Stimulated activated CD8-positive, alpha-beta memory T cell treated with anti-CD3 and anti-CD28 coated beads, Interleukin-2, amount 100 ng/mL, for 48 hours (primary cell): ENCODE results near the gene CNGB1.
A peak's percentile ranks its signal among the peaks of the same experiment; 100 is the strongest.
"Not testable (repeated sequence)": the region's sequence is repeated elsewhere in the genome, so short reads cannot be mapped to it uniquely, and the experiment has no call there.

Experiments used
- DNase-seq, 2 donors: peaks; one replicate each; pipeline ENCODE4 v3.0.0-alpha.2; 2020; ENCODE audit warnings: low read depth in 2 of 2

Gene CNGB1

DNA sequence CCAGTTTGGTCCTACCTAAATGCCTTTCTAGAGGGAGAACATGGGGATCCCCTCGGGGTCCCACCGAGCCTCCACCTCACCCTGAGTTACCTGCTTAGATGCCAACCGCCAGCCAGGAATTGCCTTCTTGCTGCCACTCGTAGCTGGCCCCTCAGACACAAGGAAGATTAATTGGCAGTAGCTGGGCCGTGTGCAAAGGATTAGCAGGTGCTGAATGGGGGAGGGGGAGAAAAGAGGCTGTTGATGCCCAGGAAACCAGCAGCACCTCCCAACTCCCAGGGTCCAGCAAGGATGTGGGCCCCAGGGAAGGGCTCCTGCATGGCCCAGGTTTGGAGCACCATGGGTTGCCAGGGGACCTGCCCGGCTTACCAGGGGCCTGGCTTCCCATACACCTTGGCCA lies at the start of gene CNGB1:
Gene CNGB1 (minus strand): TSS at position 159 of the 400 bp plus-strand sequence. CDS start 3,842 bp downstream, outside the sequence.
- DNase-seq: no peak

- no peak for DNase-seq
These were observed 49.1 kb upstream of the CNGB1 start for GRCh38 chr16:58019866-58020538.

DNA sequence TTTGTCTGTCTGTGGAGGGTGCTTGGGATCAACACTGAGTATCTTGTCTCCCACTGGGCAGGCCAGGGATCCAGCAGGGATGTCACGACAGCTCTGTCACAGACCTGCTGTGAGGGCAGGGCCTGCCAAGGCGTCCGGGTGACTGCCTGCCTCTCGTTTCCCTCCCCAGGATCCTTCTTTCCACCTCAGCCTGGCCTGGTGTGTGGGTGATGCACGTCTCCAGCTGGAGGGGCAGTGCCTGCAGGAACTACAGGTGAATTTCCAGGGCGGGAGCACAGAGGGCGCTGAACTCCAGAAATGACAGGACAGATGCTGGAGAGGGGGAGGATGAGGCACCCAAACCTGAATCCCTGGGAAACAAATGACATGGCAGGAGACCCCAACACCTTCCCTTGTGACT lies 47.9 kb upstream of the CNGB1 start:
- no peak for DNase-seq

DNA sequence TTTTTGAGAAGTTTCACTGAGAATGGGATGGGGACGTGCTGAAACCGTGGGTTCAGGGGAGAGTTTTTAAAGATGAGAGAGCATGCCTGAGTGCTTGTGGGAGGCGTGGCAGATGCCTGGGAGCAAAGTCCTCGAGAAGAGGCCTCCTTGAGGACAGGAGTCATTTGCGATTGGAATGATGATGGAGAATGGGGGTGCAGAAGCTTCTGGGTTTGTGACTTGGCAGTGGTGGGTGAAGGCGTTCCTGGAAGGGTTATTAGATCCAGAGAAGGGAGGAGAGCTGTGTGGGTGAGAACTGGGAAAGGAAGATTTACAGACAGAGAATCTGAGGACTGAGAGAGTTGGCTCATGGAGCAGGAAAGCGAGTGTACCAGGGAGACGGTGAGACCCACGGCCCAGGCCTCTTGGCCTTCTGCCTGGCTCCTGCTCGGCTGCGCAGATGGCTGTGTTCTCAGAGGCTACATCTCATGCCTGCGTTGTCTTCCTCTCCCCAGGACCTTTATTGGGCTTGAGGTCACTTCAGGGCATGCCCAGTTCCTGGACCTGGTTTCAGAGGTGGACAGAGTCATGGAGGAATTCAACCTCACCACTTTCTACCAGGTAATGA lies 46.0 kb upstream of the CNGB1 start:
- no peak for DNase-seq

DNA sequence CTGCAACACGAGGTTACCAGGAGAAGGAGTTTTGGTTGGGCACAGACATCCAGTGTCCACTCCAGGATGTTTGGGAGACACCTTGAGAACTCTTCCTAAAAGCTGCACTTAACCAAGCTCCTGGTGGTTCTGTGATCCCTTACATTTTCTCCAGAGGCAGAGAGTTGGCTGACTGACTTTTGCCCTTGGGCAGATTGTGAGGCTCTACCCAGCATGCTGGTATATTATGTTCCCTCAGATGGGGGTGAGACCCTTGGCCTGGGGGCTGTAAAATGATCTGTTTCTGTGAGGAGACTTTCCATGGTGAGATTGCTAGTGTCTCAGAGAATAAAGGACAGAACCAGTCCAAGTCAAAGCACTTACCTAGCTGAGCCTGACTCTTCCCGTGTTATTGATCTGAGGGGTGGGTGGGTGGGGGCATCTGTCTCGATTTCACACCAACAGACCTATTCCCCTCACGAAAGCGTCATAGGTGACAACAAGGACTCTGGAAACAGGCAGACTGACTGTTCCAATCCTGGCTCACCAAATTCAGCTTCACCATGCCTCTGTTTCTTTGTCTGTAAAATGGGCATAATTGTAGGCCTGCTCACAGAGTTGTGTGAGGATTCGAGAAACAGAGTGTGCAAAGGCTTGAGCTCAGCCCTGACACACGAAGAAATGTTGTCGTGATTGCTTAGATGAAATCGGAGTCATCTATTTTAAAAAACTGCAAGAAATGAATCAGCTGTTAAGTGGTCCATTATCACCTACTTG lies 42.5 kb upstream of the CNGB1 start:
- no peak for DNase-seq

DNA sequence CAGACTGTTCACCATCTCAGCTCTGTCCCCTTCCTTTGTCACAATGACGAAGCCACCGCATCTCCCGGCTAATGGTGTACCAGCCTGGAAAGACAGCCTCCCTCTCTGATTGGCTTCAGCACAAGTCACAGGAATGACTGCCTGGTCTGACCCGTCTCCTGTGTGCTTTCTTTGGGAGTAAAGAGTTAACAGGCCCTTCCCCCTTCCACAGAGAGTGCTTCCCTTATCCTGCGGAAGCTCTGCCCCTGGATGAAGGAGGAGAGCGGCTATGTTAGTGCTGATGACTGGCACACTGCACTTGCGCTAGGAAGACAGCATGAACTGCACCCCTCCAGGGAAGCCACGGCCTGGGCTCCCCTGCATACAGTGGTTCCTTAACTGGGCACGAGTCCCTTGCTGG lies 41.6 kb upstream of the CNGB1 start:
- DNase-seq: no peak

DNA sequence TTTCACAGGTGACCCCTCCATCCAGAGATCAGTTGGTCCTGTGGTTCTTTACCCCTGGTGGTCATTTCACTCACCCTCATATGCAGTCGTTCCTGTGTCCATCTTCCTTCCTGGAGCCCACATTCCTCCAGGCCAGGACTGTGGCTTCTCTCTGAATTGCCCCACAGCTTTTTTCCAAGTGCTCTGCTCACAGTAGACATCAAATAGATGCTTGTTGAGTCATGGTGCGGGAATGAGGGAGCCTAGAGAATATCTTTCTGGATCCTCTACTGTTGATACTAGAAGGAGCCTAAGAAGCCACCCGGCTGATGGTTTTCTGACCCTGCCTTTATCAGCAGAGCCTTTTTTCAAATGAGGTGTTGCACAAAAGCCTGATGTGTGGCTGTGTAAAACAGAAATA lies 40.7 kb upstream of the CNGB1 start:
- DNase-seq: no peak

- no peak for DNase-seq
These were observed 40.0 kb upstream of the CNGB1 start for GRCh38 chr16:58010886-58011285.

DNA sequence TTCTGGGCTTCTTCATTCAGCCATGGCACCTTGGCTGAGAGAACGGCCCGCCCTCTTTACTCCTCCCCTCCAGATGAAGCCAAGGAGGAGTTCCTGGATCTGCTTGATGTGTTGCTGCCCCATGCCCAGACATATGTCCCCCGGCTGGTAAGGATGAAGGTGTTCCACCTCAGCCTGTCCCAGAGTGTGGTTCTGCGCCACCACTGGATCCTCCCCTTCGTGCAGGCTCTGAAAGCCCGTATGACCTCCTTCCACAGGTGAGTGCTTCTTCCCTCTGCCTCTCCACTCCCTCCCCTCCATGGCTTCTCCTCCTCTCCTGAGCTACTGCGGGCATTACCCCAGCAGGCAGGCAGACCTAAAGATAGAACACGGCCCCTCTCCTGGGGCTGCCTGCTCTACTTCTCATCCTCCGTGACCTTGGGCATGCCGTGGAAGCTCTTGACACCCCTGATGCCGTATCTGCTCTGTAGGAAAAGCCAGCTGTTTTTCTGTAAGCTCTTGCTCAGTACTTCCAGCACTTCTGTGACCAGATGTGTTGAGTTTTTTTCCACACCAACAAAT lies 39.0 kb upstream of the CNGB1 start:
- no peak for DNase-seq

- DNase-seq: not testable (repeated sequence)
These were observed 33.8 kb upstream of the CNGB1 start for GRCh38 chr16:58004736-58005135.

DNA sequence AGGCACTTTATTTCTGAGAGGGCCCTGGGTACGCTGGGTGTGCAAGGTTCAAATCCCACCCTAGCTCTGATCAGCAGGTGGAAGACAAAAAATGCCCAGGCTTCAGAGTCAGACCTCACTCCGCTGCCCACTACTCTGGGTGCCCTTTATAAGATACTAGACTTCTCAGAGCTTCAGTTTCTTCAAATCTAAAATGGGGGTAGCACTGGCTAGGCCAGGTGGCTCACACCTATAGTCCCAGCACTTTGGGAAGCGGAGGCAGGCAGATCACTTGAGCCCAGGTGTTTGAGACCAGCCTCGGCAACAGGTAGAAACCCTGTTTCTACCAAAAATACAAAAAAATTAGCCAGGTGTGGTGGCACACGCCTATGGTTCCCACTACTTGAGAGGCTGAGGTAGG lies 32.0 kb upstream of the CNGB1 start:
- DNase-seq: no peak

- DNase-seq: no peak
These were observed 31.5 kb upstream of the CNGB1 start for GRCh38 chr16:58002416-58002800.

GRCh38 chr16:58001781-58002415 lies 31.0 kb upstream of the CNGB1 start:
- DNase-seq: no peak

- DNase-seq: peak; percentile 75 to 81
These were observed 30.1 kb upstream of the CNGB1 start, which contains the start of gene USB1 for GRCh38 chr16:58000706-58001676. Gene USB1 (plus strand): TSS chr16:58001407. CDS start chr16:58001484, 77 bp downstream.

GRCh38 chr16:57999971-58000705 lies 29.2 kb upstream of the CNGB1 start, which contains the start of gene ZNF319:
Gene ZNF319 (minus strand): TSS chr16:58000672. CDS start chr16:57998265, 2,407 bp downstream.
- no peak for DNase-seq

DNA sequence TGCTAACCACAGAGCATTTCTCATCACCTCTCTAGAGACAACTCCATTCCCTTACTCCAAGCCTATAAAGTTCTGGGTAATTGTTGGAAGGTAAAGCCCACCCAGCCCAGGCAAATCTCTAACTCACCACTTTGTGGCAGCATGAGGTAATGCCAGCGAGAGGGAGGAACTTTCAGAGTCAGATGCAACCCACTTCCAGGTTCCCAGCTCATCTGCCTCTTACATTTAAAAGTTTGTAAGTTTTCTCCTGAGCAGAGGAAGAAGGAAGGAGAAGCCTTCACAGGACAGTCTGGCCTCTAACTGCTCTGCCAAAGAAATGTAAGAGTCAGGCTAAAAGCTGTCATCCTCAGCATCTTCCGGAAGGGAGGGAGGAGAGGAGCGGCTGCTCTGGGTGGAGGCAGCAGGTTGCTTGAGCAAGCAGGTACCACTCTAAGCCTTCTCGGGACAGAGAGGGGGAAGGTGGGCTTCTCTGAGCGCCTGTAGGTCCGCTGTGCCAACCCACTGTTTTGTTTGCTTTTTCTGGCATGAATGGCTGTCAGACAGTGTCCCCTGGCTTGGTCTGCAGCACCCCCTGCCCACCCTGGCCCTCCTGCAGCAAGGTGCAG lies 28.5 kb upstream of the CNGB1 start:
- no peak for DNase-seq

DNA sequence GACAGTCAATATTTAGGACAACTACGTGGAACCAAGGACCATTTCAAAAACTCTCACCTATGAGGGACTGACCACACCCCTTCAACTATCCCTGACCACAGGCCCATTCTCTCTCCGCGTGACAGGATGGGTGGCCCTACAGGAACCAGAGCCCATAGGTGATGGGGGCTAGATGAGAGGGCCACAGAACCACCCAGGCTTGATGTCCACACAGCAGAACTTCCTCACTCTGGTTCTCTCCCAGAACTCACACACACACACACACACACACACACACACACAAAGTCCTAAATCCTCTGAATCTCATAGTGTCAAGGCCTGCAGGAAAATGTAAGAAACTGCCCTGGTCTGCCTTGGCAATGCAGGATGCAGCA lies 28.1 kb upstream of the CNGB1 start:
- no peak for DNase-seq

DNA sequence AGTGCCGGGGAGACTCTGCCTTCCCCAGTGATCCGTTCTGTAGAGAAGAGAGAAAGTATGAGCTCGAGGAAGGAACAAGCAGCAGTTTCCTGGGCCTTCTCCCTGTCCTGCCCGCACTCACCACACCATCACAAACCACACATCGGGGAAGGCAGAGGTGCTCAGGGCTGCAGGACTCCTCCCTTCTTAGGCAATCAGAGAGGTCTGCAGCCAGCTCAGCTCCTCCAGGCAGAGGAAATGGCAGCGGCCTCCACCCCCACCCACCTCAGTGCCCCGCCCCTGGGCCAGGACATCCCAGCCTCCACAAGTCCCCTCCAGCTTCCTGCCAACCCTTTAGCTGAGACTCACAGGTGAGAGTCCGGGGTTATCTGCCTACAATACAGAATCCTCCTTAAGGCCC lies 27.6 kb upstream of the CNGB1 start:
- peak; percentile 45 to 60 for DNase-seq

GRCh38 chr16:57997528-57998265 lies 26.8 kb upstream of the CNGB1 start:
- no peak for DNase-seq
